ENCODE data around the gene MEI4. TPM values are rescaled to one million over a fixed set of nuclear protein-coding genes. Genes with fewer than 3 reads are reported as not detected.

The MEI4 gene
- total RNA-seq, 1 donor from 2014 or later: not detected

DNA sequence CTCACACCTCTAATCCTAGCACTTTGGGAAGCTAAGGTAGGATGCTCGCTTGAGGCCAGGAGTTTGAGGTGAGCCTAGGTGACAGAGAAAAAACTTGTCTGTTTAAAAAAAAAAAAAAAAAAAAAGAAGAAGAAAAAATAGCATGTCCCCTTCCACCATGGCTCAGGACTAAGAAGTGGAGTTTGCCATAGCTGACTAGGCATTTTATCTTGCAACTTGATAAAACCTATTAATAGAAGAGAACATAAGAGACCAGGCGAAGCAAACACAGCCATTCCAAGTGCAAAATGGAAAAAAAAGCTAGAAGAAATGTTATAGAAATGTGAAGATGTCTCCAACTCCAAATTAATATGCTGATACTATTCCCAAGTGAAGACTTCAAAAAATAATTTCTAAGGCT is 277.5 kb downstream of the MEI4 start:
- no peak overlapping the region for H3K4me3 ChIP-seq (ENCODE audit: low read depth, low read length)
- no peaks in the 10 kb centered on the region for H3K36me3 ChIP-seq (ENCODE audit: control insufficient read depth, insufficient read depth, low read length)
- no peaks in the 10 kb centered on the region for H3K27me3 ChIP-seq (ENCODE audit: control insufficient read depth, insufficient read depth, low read length)
- TF ChIP-seq, protein P1, sequence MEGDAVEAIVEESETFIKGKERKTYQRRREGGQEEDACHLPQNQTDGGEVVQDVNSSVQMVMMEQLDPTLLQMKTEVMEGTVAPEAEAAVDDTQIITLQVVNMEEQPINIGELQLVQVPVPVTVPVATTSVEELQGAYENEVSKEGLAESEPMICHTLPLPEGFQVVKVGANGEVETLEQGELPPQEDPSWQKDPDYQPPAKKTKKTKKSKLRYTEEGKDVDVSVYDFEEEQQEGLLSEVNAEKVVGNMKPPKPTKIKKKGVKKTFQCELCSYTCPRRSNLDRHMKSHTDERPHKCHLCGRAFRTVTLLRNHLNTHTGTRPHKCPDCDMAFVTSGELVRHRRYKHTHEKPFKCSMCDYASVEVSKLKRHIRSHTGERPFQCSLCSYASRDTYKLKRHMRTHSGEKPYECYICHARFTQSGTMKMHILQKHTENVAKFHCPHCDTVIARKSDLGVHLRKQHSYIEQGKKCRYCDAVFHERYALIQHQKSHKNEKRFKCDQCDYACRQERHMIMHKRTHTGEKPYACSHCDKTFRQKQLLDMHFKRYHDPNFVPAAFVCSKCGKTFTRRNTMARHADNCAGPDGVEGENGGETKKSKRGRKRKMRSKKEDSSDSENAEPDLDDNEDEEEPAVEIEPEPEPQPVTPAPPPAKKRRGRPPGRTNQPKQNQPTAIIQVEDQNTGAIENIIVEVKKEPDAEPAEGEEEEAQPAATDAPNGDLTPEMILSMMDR (IDR thresholded peaks at IDR 0.05; ENCODE audit: insufficient read depth, low read length, severe bottlenecking): no peak
- no peak for FAIRE-seq
- no peak for DNase-seq (ENCODE audit: low read depth)

DNA sequence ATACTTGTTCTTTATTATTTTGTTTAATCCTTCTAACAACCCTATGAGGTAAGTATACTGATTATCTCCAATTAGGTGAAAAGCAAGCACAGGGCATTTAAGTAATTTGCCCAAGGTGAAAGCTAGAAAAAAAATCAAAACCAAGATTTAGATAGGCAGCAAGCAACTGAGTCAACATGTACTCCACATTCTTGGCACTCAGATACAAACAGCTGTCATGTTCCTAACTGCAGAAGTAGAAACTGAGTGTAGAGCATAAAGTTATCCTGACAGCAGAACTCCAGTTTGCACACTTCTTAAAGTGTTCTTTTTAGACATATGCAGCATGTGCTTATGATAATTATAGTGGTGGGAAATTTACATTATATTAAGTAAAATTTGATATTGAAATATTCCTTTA is 278.1 kb downstream of the MEI4 start:
- no peaks in the 10 kb centered on the region for H3K27me3 ChIP-seq (ENCODE audit: control insufficient read depth, insufficient read depth, low read length)
- DNase-seq (ENCODE audit: low read depth) (no peak), FAIRE-seq (no peak)
- H3K4me3 ChIP-seq (ENCODE audit: low read depth, low read length): no peak overlapping the region
- TF ChIP-seq, protein P1 (IDR thresholded peaks at IDR 0.05; ENCODE audit: insufficient read depth, low read length, severe bottlenecking): no peak
- no peaks in the 10 kb centered on the region for H3K36me3 ChIP-seq (ENCODE audit: control insufficient read depth, insufficient read depth, low read length)

DNA sequence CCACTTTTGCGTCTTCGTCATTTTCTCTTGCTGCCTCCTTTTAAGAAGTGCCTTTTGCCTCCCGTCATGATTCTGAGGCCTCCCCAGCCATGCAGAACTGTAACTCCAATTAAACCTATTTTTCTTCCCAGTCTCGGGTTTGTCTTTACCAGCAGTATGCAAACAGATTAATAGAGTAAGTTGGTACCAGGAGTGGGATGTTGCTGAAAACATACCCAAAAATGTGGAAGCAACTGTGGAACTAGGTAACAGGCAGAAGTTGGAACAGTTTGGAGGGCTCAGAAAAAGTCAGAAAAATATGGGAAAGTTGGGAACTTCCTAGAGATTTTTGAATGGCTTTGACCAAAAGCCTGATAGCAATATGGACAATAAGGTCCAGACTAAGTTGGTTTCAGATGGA is 309.2 kb downstream of the MEI4 start:
- no peak for FAIRE-seq

DNA sequence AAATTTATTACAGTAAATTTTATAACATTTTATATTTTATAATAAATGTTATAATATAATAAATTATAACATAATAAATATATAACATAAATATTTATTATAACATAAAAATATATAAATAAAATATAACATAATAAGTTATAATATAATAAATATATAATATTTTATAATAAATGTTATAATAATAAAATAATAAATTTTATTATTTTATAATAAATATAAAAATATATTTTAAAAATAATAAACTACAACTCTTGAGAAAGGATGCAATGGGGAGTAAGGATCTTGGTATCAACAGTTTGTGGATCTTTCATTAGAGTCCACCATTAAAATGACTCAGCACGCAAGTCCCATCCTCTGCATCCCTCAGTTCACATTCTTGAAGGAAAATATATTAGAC is 312.6 kb downstream of the MEI4 start:
- H3K4me3 ChIP-seq (ENCODE audit: low read depth, low read length): no peak overlapping the region
- TF ChIP-seq, protein P1 (IDR thresholded peaks at IDR 0.05; ENCODE audit: insufficient read depth, low read length, severe bottlenecking): no peak
- DNase-seq (ENCODE audit: low read depth): no peak
- H3K36me3 ChIP-seq (ENCODE audit: control insufficient read depth, insufficient read depth, low read length): no peaks in the 10 kb centered on the region
- H3K27me3 ChIP-seq (ENCODE audit: control insufficient read depth, insufficient read depth, low read length): no peaks in the 10 kb centered on the region
- FAIRE-seq: no peak

More for the DNA sequence above, 309.2 kb downstream of the MEI4 start:
- H3K27me3 ChIP-seq (ENCODE audit: control insufficient read depth, insufficient read depth, low read length): no peaks in the 10 kb centered on the region
- H3K4me3 ChIP-seq (ENCODE audit: low read depth, low read length): no peak overlapping the region
- H3K36me3 ChIP-seq (ENCODE audit: control insufficient read depth, insufficient read depth, low read length): no peaks in the 10 kb centered on the region
- no peak for DNase-seq (ENCODE audit: low read depth)
- TF ChIP-seq, protein P1 (IDR thresholded peaks at IDR 0.05; ENCODE audit: insufficient read depth, low read length, severe bottlenecking): no peak

DNA sequence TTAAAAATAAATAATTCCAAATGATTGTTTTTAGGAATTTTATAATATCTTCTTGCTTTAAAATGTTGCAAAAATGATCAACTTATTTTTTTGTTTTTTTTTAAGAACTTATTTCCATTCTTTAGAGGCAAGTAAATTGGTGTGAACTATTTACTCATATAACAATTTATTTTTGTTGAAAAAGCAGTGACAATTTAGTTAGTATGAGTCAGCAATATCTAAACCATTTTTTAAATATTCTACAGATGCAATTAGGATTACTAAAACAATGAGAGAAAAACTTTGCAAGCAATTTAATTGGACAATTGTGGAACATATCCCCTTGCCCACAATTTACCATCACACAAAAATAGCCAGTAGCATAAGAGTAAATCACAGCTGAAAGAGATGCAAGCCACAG is 319.5 kb downstream of the MEI4 start:
- no peaks in the 10 kb centered on the region for H3K36me3 ChIP-seq (ENCODE audit: control insufficient read depth, insufficient read depth, low read length)
- TF ChIP-seq, protein P1 (IDR thresholded peaks at IDR 0.05; ENCODE audit: insufficient read depth, low read length, severe bottlenecking): no peak
- no peaks in the 10 kb centered on the region for H3K27me3 ChIP-seq (ENCODE audit: control insufficient read depth, insufficient read depth, low read length)
- DNase-seq (ENCODE audit: low read depth): no peak
- no peak overlapping the region for H3K4me3 ChIP-seq (ENCODE audit: low read depth, low read length)
- no peak for FAIRE-seq

Other genes starting within 250 kb of the MEI4 start
- under 0.01 and 0.26 TPM in 2 replicates for gene HTR1B, start 189.5 kb upstream of the MEI4 start, total RNA-seq

Data from bronchial epithelial cell (primary cell).